Neural progenitor cell (in vitro differentiated cells): ENCODE results near the gene DNAI2. TPM values are rescaled to one million over a fixed set of nuclear protein-coding genes. Genes with fewer than 3 reads are reported as not detected.

Experiments
- DNase-seq: peaks from one replicate; pipeline ENCODE4 v3.0.0-alpha.2; 2016; ENCODE audit warnings: low spot score
- H2AFZ ChIP-seq: fragments of 200-600 bp; sonication (generic); replicated peaks from 2 replicates; pipeline ENCODE4 v1.6.1; 2016; ENCODE audit warnings: antibody characterized with exemption
- H3F3A ChIP-seq: fragments of 200-600 bp; sonication (generic); 2 replicates; pipeline ENCODE4 v1.6.1; 2016; ENCODE audit warnings: antibody characterized with exemption, low read depth
- H3K27ac ChIP-seq: fragments of 200-600 bp; sonication (generic); 2 replicates; pipeline ENCODE4 v1.5.1; 2016; ENCODE audit warnings: mild to moderate bottlenecking
- H3K27me3 ChIP-seq: fragments of 200-600 bp; sonication (generic); 2 replicates; pipeline ENCODE4 v1.6.1; 2016; ENCODE audit warnings: mild to moderate bottlenecking, moderate library complexity
- H3K36me3 ChIP-seq: fragments of 200-600 bp; sonication (generic); 2 replicates; pipeline ENCODE4 v1.5.1; 2016
- H3K4me1 ChIP-seq: fragments of 200-600 bp; sonication (generic); 2 replicates; pipeline ENCODE4 v1.6.1; 2016; ENCODE audit warnings: mixed run types
- H3K4me2 ChIP-seq: fragments of 200-600 bp; sonication (generic); 2 replicates; pipeline ENCODE4 v1.6.1; 2016
- H3K4me3 ChIP-seq: fragments of 200-600 bp; sonication (generic); 2 replicates; pipeline ENCODE4 v1.5.1; 2016
- H3K79me2 ChIP-seq: fragments of 200-600 bp; sonication (generic); 2 replicates; pipeline ENCODE4 v1.6.1; 2016; ENCODE audit warnings: low read depth
- H3K9ac ChIP-seq: fragments of 200-600 bp; sonication (generic); 2 replicates; pipeline ENCODE4 v1.6.1; 2016
- H3K9me3 ChIP-seq: fragments of 200-600 bp; sonication (generic); 2 replicates; pipeline ENCODE4 v1.5.1; 2016; ENCODE audit warnings: low read depth
- H4K20me1 ChIP-seq: fragments of 200-600 bp; sonication (generic); 2 replicates; pipeline ENCODE4 v1.6.1; 2016; ENCODE audit warnings: low read depth
- H3K27ac Mint-ChIP-seq: 3 replicates; pipeline ENCODE4 v1.8.0; 2021; ENCODE audit warnings: mixed read lengths
- H3K27me3 Mint-ChIP-seq: 2 replicates; pipeline ENCODE4 v1.8.0; 2022; ENCODE audit warnings: low read depth, mild to moderate bottlenecking, inconsistent platforms, moderate library complexity, mixed read lengths; ENCODE audit not compliant: insufficient read depth
- H3K36me3 Mint-ChIP-seq: 3 replicates; pipeline ENCODE4 v1.8.0; 2021; ENCODE audit warnings: mixed read lengths
- H3K4me1 Mint-ChIP-seq: 3 replicates; pipeline ENCODE4 v1.8.0; 2021; ENCODE audit warnings: mixed read lengths
- H3K4me3 Mint-ChIP-seq: 3 replicates; pipeline ENCODE4 v1.8.0; 2021; ENCODE audit warnings: mild to moderate bottlenecking, moderate library complexity, mixed read lengths
- H3K9me3 Mint-ChIP-seq: 3 replicates; pipeline ENCODE4 v1.8.0; 2020; ENCODE audit warnings: mixed read lengths
- EZH2 ChIP-seq: fragments of 200-600 bp; sonication (generic); IDR thresholded peaks from 2 replicates; pipeline ENCODE4 v1.6.1; 2017; ENCODE audit warnings: antibody characterized with exemption, mild to moderate bottlenecking, moderate library complexity
- EZH2phosphoT487 ChIP-seq: fragments of 200-600 bp; sonication (generic); IDR thresholded peaks from 2 replicates; pipeline ENCODE4 v1.6.1; 2017; ENCODE audit warnings: antibody characterized with exemption
- total RNA-seq: library from RNA; depleted of rRNA; stranded (reverse); fragments of >200 nt; gene quantifications from 2 replicates; pipeline ENCODE4 v1.2.3, GENCODE V29; 2015; ENCODE audit warnings: low replicate concordance
- TF ChIP-seq, protein P1 (sequence below): fragments of 200-600 bp; sonication (generic); IDR thresholded peaks from 2 replicates; pipeline ENCODE4 v1.5.1; 2017; ENCODE audit warnings: antibody characterized with exemption, mild to moderate bottlenecking

DNAI2 gene
- total RNA-seq, 1 donor from 2014 or later = not detected

DNA sequence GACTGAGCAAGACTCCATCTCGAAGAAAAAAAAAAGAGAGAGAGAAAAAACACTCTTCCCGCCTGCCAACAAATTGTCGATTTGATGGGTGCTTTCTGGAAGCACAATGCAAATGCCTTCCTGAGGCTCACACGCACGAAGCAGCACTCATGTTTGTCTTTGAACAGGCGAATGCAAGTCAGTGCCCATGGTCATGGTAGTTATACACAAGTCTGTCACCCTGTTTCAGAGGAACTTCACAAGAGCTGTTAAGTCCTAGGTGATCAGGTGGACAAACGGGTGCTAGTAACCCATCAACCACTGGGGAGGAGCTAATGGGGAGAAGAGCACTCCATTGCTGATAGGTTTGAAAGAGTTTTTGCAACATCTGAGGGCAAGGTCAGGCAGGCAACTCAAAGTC lies 6.5 kb upstream of the DNAI2 start:
- H3K27me3 Mint-ChIP-seq = peaks cover 16% of the 10 kb centered on the region
- Histone ChIP-seq H3K27me3 (no peaks in the 10 kb centered on the region), H3K27ac (no peak overlapping the region), H3K4me2 (no peak overlapping the region), H3K79me2 (no peaks in the 10 kb centered on the region), H3F3A (peaks cover 8% of the 10 kb centered on the region), H3K9me3 (no peaks in the 10 kb centered on the region), H3K4me3 (no peak overlapping the region), H3K9ac (no peak overlapping the region), H2AFZ (no peak overlapping the region), H4K20me1 (no peaks in the 10 kb centered on the region), H3K4me1 (peaks cover 18% of the 10 kb centered on the region), H3K36me3 (no peaks in the 10 kb centered on the region)
- H3K4me1 Mint-ChIP-seq = peaks cover 42% of the 10 kb centered on the region
- no peaks in the 10 kb centered on the region for H3K36me3 Mint-ChIP-seq
- no peak for DNase-seq
- H3K4me3 Mint-ChIP-seq = no peak overlapping the region
- no peaks in the 10 kb centered on the region for H3K9me3 Mint-ChIP-seq
- H3K27ac Mint-ChIP-seq = no peak overlapping the region
- TF ChIP-seq, protein P1, sequence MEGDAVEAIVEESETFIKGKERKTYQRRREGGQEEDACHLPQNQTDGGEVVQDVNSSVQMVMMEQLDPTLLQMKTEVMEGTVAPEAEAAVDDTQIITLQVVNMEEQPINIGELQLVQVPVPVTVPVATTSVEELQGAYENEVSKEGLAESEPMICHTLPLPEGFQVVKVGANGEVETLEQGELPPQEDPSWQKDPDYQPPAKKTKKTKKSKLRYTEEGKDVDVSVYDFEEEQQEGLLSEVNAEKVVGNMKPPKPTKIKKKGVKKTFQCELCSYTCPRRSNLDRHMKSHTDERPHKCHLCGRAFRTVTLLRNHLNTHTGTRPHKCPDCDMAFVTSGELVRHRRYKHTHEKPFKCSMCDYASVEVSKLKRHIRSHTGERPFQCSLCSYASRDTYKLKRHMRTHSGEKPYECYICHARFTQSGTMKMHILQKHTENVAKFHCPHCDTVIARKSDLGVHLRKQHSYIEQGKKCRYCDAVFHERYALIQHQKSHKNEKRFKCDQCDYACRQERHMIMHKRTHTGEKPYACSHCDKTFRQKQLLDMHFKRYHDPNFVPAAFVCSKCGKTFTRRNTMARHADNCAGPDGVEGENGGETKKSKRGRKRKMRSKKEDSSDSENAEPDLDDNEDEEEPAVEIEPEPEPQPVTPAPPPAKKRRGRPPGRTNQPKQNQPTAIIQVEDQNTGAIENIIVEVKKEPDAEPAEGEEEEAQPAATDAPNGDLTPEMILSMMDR = no peak
- TF ChIP-seq EZH2 (no peak), EZH2phosphoT487 (no peak)

DNA sequence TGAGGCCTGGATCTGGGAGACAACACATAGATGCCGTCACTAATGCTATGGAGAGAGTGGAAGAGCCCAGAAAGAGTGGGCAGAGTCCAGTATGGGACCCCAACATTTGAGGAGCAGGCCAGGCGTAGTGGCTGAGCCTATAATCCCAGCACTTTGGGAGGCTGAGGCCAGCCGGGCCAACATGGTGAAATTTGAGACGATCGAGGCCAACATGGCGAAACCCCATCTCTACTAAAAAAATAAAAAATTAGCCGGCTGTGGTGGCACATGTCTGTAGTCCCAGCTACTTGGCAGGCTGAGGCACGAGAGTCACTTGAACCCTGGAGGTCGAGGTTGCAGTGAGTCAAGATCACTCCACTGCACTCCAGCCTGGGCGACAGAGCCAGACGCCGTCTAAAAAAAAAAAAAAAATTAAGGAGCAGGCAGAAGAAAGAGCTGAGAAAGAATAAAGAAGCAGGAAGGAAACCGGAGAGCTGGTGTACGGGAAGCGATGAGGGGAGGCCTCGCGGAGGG lies 6.0 kb upstream of the DNAI2 start:
- peaks cover 20% of the 10 kb centered on the region for H3K4me1 ChIP-seq
- no peak overlapping the region for H3K9ac ChIP-seq
- Mint-ChIP-seq H3K36me3 (no peaks in the 10 kb centered on the region), H3K27me3 (peaks cover 16% of the 10 kb centered on the region), H3K9me3 (no peaks in the 10 kb centered on the region), H3K4me1 (peaks cover 44% of the 10 kb centered on the region), H3K4me3 (peak overlapping the region; percentile 11), H3K27ac (no peak overlapping the region)
- no peak overlapping the region for H3K4me3 ChIP-seq
- DNase-seq = no peak
- H3K27me3 ChIP-seq = no peaks in the 10 kb centered on the region
- H3K4me2 ChIP-seq = no peak overlapping the region
- H3K36me3 ChIP-seq = no peaks in the 10 kb centered on the region
- TF ChIP-seq, protein P1 = no peak
- TF ChIP-seq EZH2phosphoT487 = no peak
- TF ChIP-seq EZH2 = no peak
- H3K9me3 ChIP-seq = no peaks in the 10 kb centered on the region
- H3K79me2 ChIP-seq = no peaks in the 10 kb centered on the region
- H2AFZ ChIP-seq = no peak overlapping the region
- H3K27ac ChIP-seq = no peak overlapping the region
- peaks cover 12% of the 10 kb centered on the region for H3F3A ChIP-seq
- no peaks in the 10 kb centered on the region for H4K20me1 ChIP-seq

DNA sequence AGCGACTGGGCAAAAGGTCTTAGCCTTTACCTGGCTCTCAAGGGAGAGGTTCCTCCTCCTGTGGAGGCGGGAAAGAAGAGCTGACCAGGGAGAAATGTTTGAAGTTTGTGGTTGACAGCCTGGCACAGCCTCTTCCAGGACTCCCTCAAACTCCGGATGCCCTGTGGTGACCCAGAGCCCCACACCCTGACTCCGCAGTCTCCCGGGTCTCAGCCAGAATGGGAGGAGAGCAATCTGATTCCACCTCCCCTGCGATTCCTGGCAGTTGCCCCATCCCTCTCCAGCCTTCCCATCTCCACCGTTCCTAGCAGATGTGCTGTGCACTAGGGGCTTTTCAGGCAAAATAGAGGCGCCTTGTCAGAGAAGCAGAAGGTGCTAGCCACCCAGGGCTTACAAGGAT lies 5.5 kb upstream of the DNAI2 start:
- Histone ChIP-seq H2AFZ (no peak overlapping the region), H3K4me1 (peaks cover 20% of the 10 kb centered on the region), H3K27ac (no peak overlapping the region), H3K9ac (no peak overlapping the region), H3K27me3 (peaks cover 5% of the 10 kb centered on the region), H3K79me2 (no peaks in the 10 kb centered on the region), H3K36me3 (no peaks in the 10 kb centered on the region), H4K20me1 (no peaks in the 10 kb centered on the region), H3F3A (peaks cover 15% of the 10 kb centered on the region), H3K4me3 (no peak overlapping the region), H3K9me3 (no peaks in the 10 kb centered on the region), H3K4me2 (no peak overlapping the region)
- no peaks in the 10 kb centered on the region for H3K9me3 Mint-ChIP-seq
- no peaks in the 10 kb centered on the region for H3K36me3 Mint-ChIP-seq
- no peak for DNase-seq
- TF ChIP-seq, protein P1 = no peak
- peak overlapping the region; percentile 11 for H3K4me3 Mint-ChIP-seq
- peak overlapping the region; percentile 72 for H3K27ac Mint-ChIP-seq
- H3K4me1 Mint-ChIP-seq = peaks cover 48% of the 10 kb centered on the region
- H3K27me3 Mint-ChIP-seq = peaks cover 17% of the 10 kb centered on the region
